Choroid plexus epithelial cell (primary cell): ENCODE data around the gene UNC93A.

Source experiments
- DNase-seq: peaks from one replicate; pipeline ENCODE4 v3.0.0-alpha.2; 2010; ENCODE audit warnings: low read depth
- H3K4me3 ChIP-seq: 2 replicates; pipeline ENCODE4 v1.5.1; 2011; ENCODE audit warnings: low read depth, mild to moderate bottlenecking, control low read depth, low read length, moderate library complexity
- CTCF ChIP-seq: conservative IDR thresholded peaks from 2 replicates; pipeline ENCODE4 v1.5.1; 2011; ENCODE audit warnings: low read depth, mild to moderate bottlenecking, control low read depth, inconsistent platforms, low read length, moderate library complexity

UNC93A gene

GRCh38 chr6:167337675-167338449 is 46.7 kb downstream of the UNC93A start:
- H3K4me3 ChIP-seq, result no peak overlapping the region
- no peak for TF ChIP-seq CTCF
- no peak for DNase-seq

- no peak overlapping the region for H3K4me3 ChIP-seq
- no peak for TF ChIP-seq CTCF
- no peak for DNase-seq
Measured at GRCh38 chr6:167338541-167339117, 47.5 kb downstream of the UNC93A start.

- no peak overlapping the region for H3K4me3 ChIP-seq
- TF ChIP-seq CTCF, result no peak
- DNase-seq, result no peak
Measured at GRCh38 chr6:167341038-167341583, 50.0 kb downstream of the UNC93A start.

GRCh38 chr6:167341665-167342655 is 50.8 kb downstream of the UNC93A start:
- TF ChIP-seq CTCF, result no peak
- DNase-seq, result no peak

GRCh38 chr6:167342879-167343610 is 51.9 kb downstream of the UNC93A start:
- no peak for DNase-seq
- no peak overlapping the region for H3K4me3 ChIP-seq
- TF ChIP-seq CTCF, result no peak

More at GRCh38 chr6:167341665-167342655, 50.8 kb downstream of the UNC93A start:
- H3K4me3 ChIP-seq, result no peak overlapping the region

GRCh38 chr6:167345348-167345747 is 54.2 kb downstream of the UNC93A start:
- no peak for TF ChIP-seq CTCF
- DNase-seq, result no peak
- no peak overlapping the region for H3K4me3 ChIP-seq
